ENCODE measurements around the gene SLC33A1. TPM values are rescaled to one million over a fixed set of nuclear protein-coding genes. Genes with fewer than 3 reads are reported as not detected.
A peak's percentile ranks its signal among the peaks of the same experiment; 100 is the strongest.

The SLC33A1 gene
- total and polyA plus RNA-seq, 3 donors from 2014 or later, result 25.5 to 40.1 (median 36.2) TPM

GRCh38 chr3:155884292-155884691 is 30.1 kb upstream of the SLC33A1 start:
- Histone ChIP-seq H3K4me3 (no peak overlapping the region), H3K27me3 (no peaks in the 10 kb centered on the region), H3K4me1 (no peaks in the 10 kb centered on the region), H3K27ac (no peak overlapping the region), H3K9me3 (no peaks in the 10 kb centered on the region), H3K36me3 (ENCODE audit: low read depth, missing control alignments) (no peaks in the 10 kb centered on the region)
- WGBS, 2 donors, result 88 to 91% methylated on average over 7 of the region's 7 CpGs
- DNase-seq, result no peak
- TF ChIP-seq, protein P1, sequence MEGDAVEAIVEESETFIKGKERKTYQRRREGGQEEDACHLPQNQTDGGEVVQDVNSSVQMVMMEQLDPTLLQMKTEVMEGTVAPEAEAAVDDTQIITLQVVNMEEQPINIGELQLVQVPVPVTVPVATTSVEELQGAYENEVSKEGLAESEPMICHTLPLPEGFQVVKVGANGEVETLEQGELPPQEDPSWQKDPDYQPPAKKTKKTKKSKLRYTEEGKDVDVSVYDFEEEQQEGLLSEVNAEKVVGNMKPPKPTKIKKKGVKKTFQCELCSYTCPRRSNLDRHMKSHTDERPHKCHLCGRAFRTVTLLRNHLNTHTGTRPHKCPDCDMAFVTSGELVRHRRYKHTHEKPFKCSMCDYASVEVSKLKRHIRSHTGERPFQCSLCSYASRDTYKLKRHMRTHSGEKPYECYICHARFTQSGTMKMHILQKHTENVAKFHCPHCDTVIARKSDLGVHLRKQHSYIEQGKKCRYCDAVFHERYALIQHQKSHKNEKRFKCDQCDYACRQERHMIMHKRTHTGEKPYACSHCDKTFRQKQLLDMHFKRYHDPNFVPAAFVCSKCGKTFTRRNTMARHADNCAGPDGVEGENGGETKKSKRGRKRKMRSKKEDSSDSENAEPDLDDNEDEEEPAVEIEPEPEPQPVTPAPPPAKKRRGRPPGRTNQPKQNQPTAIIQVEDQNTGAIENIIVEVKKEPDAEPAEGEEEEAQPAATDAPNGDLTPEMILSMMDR (IDR thresholded peaks at IDR 0.05), result no peak
- no peak for TF ChIP-seq POLR2A (IDR thresholded peaks at IDR 0.05)
- intact Hi-C loops (cut with DNase I; ENCODE audit: low total_unique reads), result no loop called here

DNA sequence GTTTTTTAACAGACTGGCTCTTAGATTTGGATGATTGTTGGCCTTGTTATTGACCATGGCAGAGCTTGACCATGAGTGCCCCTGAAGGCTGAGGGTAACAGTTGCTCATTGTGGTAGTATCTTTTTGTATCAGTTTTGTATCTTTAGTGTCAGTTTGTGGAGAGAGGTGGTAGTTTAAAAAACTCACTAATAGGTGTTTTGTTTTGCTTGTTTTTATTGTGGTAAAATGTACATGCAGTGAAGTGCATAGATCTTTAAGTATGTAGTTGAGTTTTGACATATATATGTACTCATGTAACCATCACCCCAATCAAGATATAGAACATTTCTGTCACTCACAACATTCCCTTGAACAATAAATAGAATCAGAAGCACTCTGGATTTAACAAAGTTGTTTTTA is 26.1 kb upstream of the SLC33A1 start:
- H3K4me3 ChIP-seq, result no peak overlapping the region
- H3K36me3 ChIP-seq (ENCODE audit: low read depth, missing control alignments), result no peaks in the 10 kb centered on the region
- H3K27ac ChIP-seq, result no peak overlapping the region
- H3K4me1 ChIP-seq, result no peaks in the 10 kb centered on the region
- DNase-seq, result no peak
- TF ChIP-seq POLR2A (IDR thresholded peaks at IDR 0.05), result no peak
- TF ChIP-seq, protein P1 (IDR thresholded peaks at IDR 0.05), result no peak
- H3K9me3 ChIP-seq, result no peaks in the 10 kb centered on the region
- H3K27me3 ChIP-seq, result no peaks in the 10 kb centered on the region
- intact Hi-C loops (cut with DNase I; ENCODE audit: low total_unique reads), result no loop called here

DNA sequence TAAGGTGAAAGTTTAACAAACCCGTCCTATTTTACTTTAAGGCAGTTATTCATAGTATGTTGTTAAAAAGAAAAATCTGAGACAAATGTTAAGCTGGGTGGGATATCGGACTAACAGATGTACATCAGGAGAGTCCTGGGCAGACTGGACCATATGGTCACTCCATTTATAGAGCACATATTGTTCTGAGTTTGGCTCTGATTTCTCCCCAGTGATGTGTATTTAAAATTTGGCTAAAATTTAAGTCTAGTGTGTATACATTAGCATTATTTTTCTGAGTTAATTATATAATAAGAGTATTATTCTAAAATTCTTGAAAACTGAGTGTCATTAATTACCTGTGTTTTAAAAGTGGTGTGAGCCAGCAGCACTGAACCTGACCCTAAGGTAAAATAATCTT is 22.3 kb upstream of the SLC33A1 start:
- peaks cover 14% of the 10 kb centered on the region for H3K4me1 ChIP-seq
- no peak for DNase-seq
- intact Hi-C loops (cut with DNase I; ENCODE audit: low total_unique reads), result no loop called here
- no peaks in the 10 kb centered on the region for H3K36me3 ChIP-seq (ENCODE audit: low read depth, missing control alignments)
- H3K4me3 ChIP-seq, result no peak overlapping the region
- no peaks in the 10 kb centered on the region for H3K9me3 ChIP-seq
- WGBS, 2 donors, result 66 to 81% methylated on average over 2 of the region's 2 CpGs
- no peak for TF ChIP-seq POLR2A (IDR thresholded peaks at IDR 0.05)
- TF ChIP-seq, protein P1 (IDR thresholded peaks at IDR 0.05), result no peak
- H3K27ac ChIP-seq, result no peak overlapping the region
- H3K27me3 ChIP-seq, result no peaks in the 10 kb centered on the region

GRCh38 chr3:155876037-155876436 is 21.8 kb upstream of the SLC33A1 start:
- H3K27ac ChIP-seq, result no peak overlapping the region
- no peak for DNase-seq
- no peaks in the 10 kb centered on the region for H3K27me3 ChIP-seq
- H3K9me3 ChIP-seq, result no peaks in the 10 kb centered on the region
- H3K4me3 ChIP-seq, result no peak overlapping the region
- intact Hi-C loops (cut with DNase I; ENCODE audit: low total_unique reads), result no loop called here
- WGBS, 2 donors, result 54 to 60% methylated on average over 3 of the region's 3 CpGs
- no peak for TF ChIP-seq POLR2A (IDR thresholded peaks at IDR 0.05)
- TF ChIP-seq, protein P1 (IDR thresholded peaks at IDR 0.05), result no peak
- H3K36me3 ChIP-seq (ENCODE audit: low read depth, missing control alignments), result no peaks in the 10 kb centered on the region
- peaks cover 14% of the 10 kb centered on the region for H3K4me1 ChIP-seq

DNA sequence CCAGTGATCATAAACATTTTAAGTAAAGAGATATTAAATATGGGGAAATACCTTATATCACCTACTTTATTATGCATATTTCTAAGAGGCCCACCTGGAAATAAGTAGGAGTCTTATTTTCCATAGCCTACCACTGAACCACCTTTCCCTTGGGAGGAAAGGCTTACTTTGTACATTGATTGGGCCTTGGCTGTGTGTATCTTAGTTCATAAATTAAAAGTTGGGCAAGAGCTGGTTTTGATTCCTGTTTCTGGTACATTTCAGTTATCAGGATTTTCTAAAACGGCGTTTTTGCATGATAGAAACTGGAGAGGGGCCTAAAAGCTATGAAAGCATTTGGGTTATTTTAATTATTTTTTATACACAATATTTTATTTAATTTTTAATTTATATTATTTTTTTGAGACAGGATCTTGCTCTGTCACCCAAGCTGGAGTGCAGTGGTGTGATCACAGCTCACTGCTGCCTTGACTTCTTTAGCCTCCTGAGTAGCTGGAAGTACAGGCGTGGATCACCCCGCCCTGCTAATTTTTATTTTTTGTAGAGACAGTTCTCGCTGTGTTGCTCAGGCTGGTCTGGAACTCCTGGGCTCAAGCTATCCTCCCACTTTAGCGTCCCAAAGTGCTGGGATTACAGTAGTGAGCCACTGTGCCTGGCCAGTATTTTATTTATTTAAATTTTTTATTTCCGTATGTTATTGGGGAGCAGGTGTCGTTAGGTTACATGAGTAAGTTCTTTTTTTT is 18.8 kb upstream of the SLC33A1 start:
- Histone ChIP-seq H3K4me3 (no peak overlapping the region), H3K9me3 (no peaks in the 10 kb centered on the region), H3K36me3 (ENCODE audit: low read depth, missing control alignments) (no peaks in the 10 kb centered on the region), H3K27ac (peak overlapping the region; percentile 29 to 99), H3K27me3 (no peaks in the 10 kb centered on the region), H3K4me1 (peaks cover 14% of the 10 kb centered on the region)
- 65 to 68% methylated on average over 8 of the region's 8 CpGs for WGBS, 2 donors
- TF ChIP-seq, protein P1 (IDR thresholded peaks at IDR 0.05), result no peak
- TF ChIP-seq POLR2A (IDR thresholded peaks at IDR 0.05), result no peak
- DNase-seq, result no peak
- intact Hi-C loops (cut with DNase I; ENCODE audit: low total_unique reads), result no loop called here
